ENCODE data around the gene ANKRD40CL. TPM values are rescaled to one million over a fixed set of nuclear protein-coding genes. Genes with fewer than 3 reads are reported as not detected.
"Not testable (repeated sequence)": the region's sequence is repeated elsewhere in the genome, so short reads cannot be mapped to it uniquely, and the experiment has no call there.

The ANKRD40CL gene
- total RNA-seq, 8 experiments from 2014 or later, result 0.20 to 2.6 (median 0.63) TPM

- Histone ChIP-seq H3K4me3 (no peak overlapping the region), H3K27ac (no peak overlapping the region), H3K4me1 (replicated peaks in 1 of 2) (no peaks in the 10 kb centered on the region)
- 56 to 100% (median 91%) methylated on average over 1 to 3 of the region's 3 CpGs; no CpG with 5 or more reads in 1 of the 10 experiments for WGBS, 10 experiments
- ATAC-seq (replicated peaks in 6 of 8), result no peak
- in situ Hi-C loops (cut with MboI; ENCODE audit: low pct_unique_long_range_greater_than_20kb in 2 of 9, low sequenced_read_pairs in 9 of 9, unreplicated experiment in 9 of 9), result no loop called here
Measured at GRCh38 chr17:50735287-50735686, 32.0 kb downstream of the ANKRD40CL start.

- WGBS, 10 experiments, result 14 to 100% (median 89%) methylated on average over 1 to 6 of the region's 7 CpGs; no CpG with 5 or more reads in 1 of the 10 experiments
- Histone ChIP-seq H3K4me1 (replicated peaks in 1 of 2) (no peaks in the 10 kb centered on the region), H3K4me3 (no peak overlapping the region), H3K27ac (no peak overlapping the region)
- ATAC-seq (replicated peaks in 6 of 8), result peak in 1 of 8 experiments; percentile 83
- in situ Hi-C loops (cut with MboI; ENCODE audit: low pct_unique_long_range_greater_than_20kb in 2 of 9, low sequenced_read_pairs in 9 of 9, unreplicated experiment in 9 of 9), result no loop called here
Measured at GRCh38 chr17:50731575-50732460, 35.5 kb downstream of the ANKRD40CL start.

- no peak for ATAC-seq (replicated peaks in 6 of 8)
- Histone ChIP-seq H3K4me3 (no peak overlapping the region), H3K4me1 (replicated peaks in 1 of 2) (no peaks in the 10 kb centered on the region), H3K27ac (no peak overlapping the region)
- 55 to 100% (median 88%) methylated on average over 2 to 5 of the region's 5 CpGs for WGBS, 10 experiments
- in situ Hi-C loops (cut with MboI; ENCODE audit: low pct_unique_long_range_greater_than_20kb in 2 of 9, low sequenced_read_pairs in 9 of 9, unreplicated experiment in 9 of 9), result no loop called here
Measured at GRCh38 chr17:50728881-50729765, 38.2 kb downstream of the ANKRD40CL start.

- Histone ChIP-seq H3K27ac (no peak overlapping the region), H3K4me3 (no peak overlapping the region), H3K4me1 (replicated peaks in 1 of 2) (peaks cover 2 to 3% of the 10 kb centered on the region in 2 donors)
- in situ Hi-C loops (cut with MboI; ENCODE audit: low pct_unique_long_range_greater_than_20kb in 2 of 9, low sequenced_read_pairs in 9 of 9, unreplicated experiment in 9 of 9), result no loop called here
- no peak for ATAC-seq (replicated peaks in 6 of 8)
- WGBS, 10 experiments, result 51 to 100% (median 72%) methylated on average over 1 to 2 of the region's 2 CpGs; no CpG with 5 or more reads in 1 of the 10 experiments
Measured at GRCh38 chr17:50728112-50728429, 39.2 kb downstream of the ANKRD40CL start.

GRCh38 chr17:50725769-50726655 is 41.3 kb downstream of the ANKRD40CL start:
- ATAC-seq (replicated peaks in 6 of 8), result no peak
- Histone ChIP-seq H3K27ac (no peak overlapping the region), H3K4me1 (replicated peaks in 1 of 2) (peaks cover 10 to 13% of the 10 kb centered on the region in 2 donors), H3K4me3 (no peak overlapping the region)
- WGBS, 10 experiments, result 69 to 100% (median 92%) methylated on average over 4 to 11 of the region's 12 CpGs
- in situ Hi-C loops (cut with MboI; ENCODE audit: low pct_unique_long_range_greater_than_20kb in 2 of 9, low sequenced_read_pairs in 9 of 9, unreplicated experiment in 9 of 9), result no loop called here

GRCh38 chr17:50724622-50725021 is 42.7 kb downstream of the ANKRD40CL start:
- H3K4me1 ChIP-seq (replicated peaks in 1 of 2), result peaks cover 10 to 13% of the 10 kb centered on the region in 2 donors
- WGBS, 10 experiments, result 80 to 100% (median 90%) methylated on average over 1 to 4 of the region's 6 CpGs
- in situ Hi-C loops (cut with MboI; ENCODE audit: low pct_unique_long_range_greater_than_20kb in 2 of 9, low sequenced_read_pairs in 9 of 9, unreplicated experiment in 9 of 9); ATAC-seq (replicated peaks in 6 of 8); H3K27ac ChIP-seq; H3K4me3 ChIP-seq: not testable (repeated sequence)

GRCh38 chr17:50722746-50723145 is 44.6 kb downstream of the ANKRD40CL start:
- in situ Hi-C loops (cut with MboI; ENCODE audit: low pct_unique_long_range_greater_than_20kb in 2 of 9, low sequenced_read_pairs in 9 of 9, unreplicated experiment in 9 of 9), result no loop called here
- WGBS, 10 experiments, result 0 to 100% (median 63%) methylated on average over 1 to 3 of the region's 3 CpGs
- Histone ChIP-seq H3K4me1 (replicated peaks in 1 of 2) (peaks cover 14 to 17% of the 10 kb centered on the region in 2 donors), H3K4me3 (peak overlapping the region in 1 of 5 donors; percentile 2), H3K27ac (no peak overlapping the region)
- ATAC-seq (replicated peaks in 6 of 8), result no peak

- H3K4me1 ChIP-seq (replicated peaks in 1 of 2), result peaks cover 14 to 17% of the 10 kb centered on the region in 2 donors
- 2 to 33% (median 10%) methylated on average over 3 to 7 of the region's 7 CpGs for WGBS, 10 experiments
- ATAC-seq (replicated peaks in 6 of 8), result peak in 3 of 8 experiments; percentile 5 to 16 (median 7)
- no peak overlapping the region for H3K27ac ChIP-seq
- H3K4me3 ChIP-seq, result peak overlapping the region; percentile 78 to 98 (median 96)
- in situ Hi-C loops (cut with MboI; ENCODE audit: low pct_unique_long_range_greater_than_20kb in 2 of 9, low sequenced_read_pairs in 9 of 9, unreplicated experiment in 9 of 9), result no loop called here
Measured at GRCh38 chr17:50721194-50722010, 45.9 kb downstream of the ANKRD40CL start.

- H3K4me1 ChIP-seq (replicated peaks in 1 of 2), result peaks cover 14 to 17% of the 10 kb centered on the region in 2 donors
- H3K4me3 ChIP-seq, result peak overlapping the region; percentile 78 to 98 (median 96)
- H3K27ac ChIP-seq, result peak overlapping the region; percentile 99
- WGBS, 10 experiments, result 0 to 3% (median 0%) methylated on average over 4 to 16 of the region's 25 CpGs; no CpG with 5 or more reads in 1 of the 10 experiments
- in situ Hi-C loops (cut with MboI; ENCODE audit: low pct_unique_long_range_greater_than_20kb in 2 of 9, low sequenced_read_pairs in 9 of 9, unreplicated experiment in 9 of 9), result no loop called here
- no peak for ATAC-seq (replicated peaks in 6 of 8)
Measured at GRCh38 chr17:50719924-50720794, 47.2 kb downstream of the ANKRD40CL start.

GRCh38 chr17:50719144-50719923 is 48.0 kb downstream of the ANKRD40CL start, which contains the start of gene LUC7L3:
TSS of gene LUC7L3 (plus strand) at chr17:50719603. CDS start at chr17:50719733, 130 bp downstream.
- in situ Hi-C loops (cut with MboI; ENCODE audit: low pct_unique_long_range_greater_than_20kb in 2 of 9, low sequenced_read_pairs in 9 of 9, unreplicated experiment in 9 of 9), result no loop called here
- WGBS, 10 experiments, result 3 to 60% (median 36%) methylated on average over 1 to 13 of the region's 76 CpGs; no CpG with 5 or more reads in 5 of the 10 experiments
- peaks cover 14 to 17% of the 10 kb centered on the region in 2 donors for H3K4me1 ChIP-seq (replicated peaks in 1 of 2)
- H3K4me3 ChIP-seq, result peak within 1 kb of the TSS; percentile 78 to 98 (median 96)
- peak; percentile 82 to 95 (median 93) for ATAC-seq (replicated peaks in 6 of 8)
- peak within 1 kb of the TSS; percentile 99 for H3K27ac ChIP-seq

Data from motor neuron (in vitro differentiated cells).